ENCODE data around the gene PLXNA4.

GRCh38 chr7:132214452-132214851 lies 361.8 kb downstream of the PLXNA4 start:
- no peak for TF ChIP-seq CTCF (optimal IDR thresholded peaks at IDR 0.05 in 1 of 3, IDR thresholded peaks at IDR 0.05 in 1 of 3, conservative IDR thresholded peaks at IDR 0.05 in 1 of 3; ENCODE audit: extremely low read depth in 1 of 3, insufficient read depth in 2 of 3, low read length in 3 of 3)
- no peak for TF ChIP-seq EZH2 (IDR thresholded peaks at IDR 0.05; ENCODE audit: low read length)

All from keratinocyte (primary cell).